Calu3 (cell line): Measurements from ENCODE around the gene PAX6. TPM values are rescaled to one million over a fixed set of nuclear protein-coding genes. Genes with fewer than 3 reads are reported as not detected.

Experiments used
- BruUV-seq: library from RNA; stranded (reverse); fragments of 400-500 nt; replicated peaks from 2 replicates; lab custom pipeline; 2021; lab: Mats Ljungman, UMichigan
- CTCF ChIA-PET: fragments of 300-600 bp; sonication (Branson Sonifier 250); formaldehyde crosslinking; loops from one replicate; lab custom pipeline; 2022; ENCODE audit warnings: antibody characterized with exemption; lab: Charles Lee
- DNase-seq: peaks from one replicate; pipeline ENCODE4 v3.0.0; 2022
- H3K27ac Mint-ChIP-seq: one replicate; pipeline ENCODE4 v1.8.0; 2022; ENCODE audit warnings: mixed read lengths; ENCODE audit not compliant: unreplicated experiment
- H3K27me3 Mint-ChIP-seq: one replicate; pipeline ENCODE4 v1.8.0; 2022; ENCODE audit warnings: mixed read lengths; ENCODE audit not compliant: unreplicated experiment
- H3K36me3 Mint-ChIP-seq: one replicate; pipeline ENCODE4 v1.8.0; 2022; ENCODE audit warnings: mild to moderate bottlenecking, moderate library complexity, mixed read lengths; ENCODE audit not compliant: insufficient read depth, unreplicated experiment
- H3K4me1 Mint-ChIP-seq: one replicate; pipeline ENCODE4 v1.8.0; 2022; ENCODE audit warnings: mild to moderate bottlenecking, low read depth, mixed read lengths; ENCODE audit not compliant: unreplicated experiment
- H3K4me3 Mint-ChIP-seq: one replicate; pipeline ENCODE4 v1.8.0; 2022; ENCODE audit warnings: mild to moderate bottlenecking, low read depth, moderate library complexity, mixed read lengths; ENCODE audit not compliant: unreplicated experiment
- H3K9me3 Mint-ChIP-seq: one replicate; pipeline ENCODE4 v1.8.0; 2022; ENCODE audit warnings: low read depth, mixed read lengths; ENCODE audit not compliant: unreplicated experiment
- intact Hi-C: fragments of 100-400 bp; cut with micrococcal nuclease; formaldehyde crosslinking; loops from one replicate; pipeline ENCODE4 v1.10.0; 2022; ENCODE audit not compliant: unreplicated experiment
- total RNA-seq: library from RNA; stranded (reverse); gene quantifications from 2 replicates; pipeline ENCODE4 v1.2.3, GENCODE V29; 2022
- TF ChIP-seq, protein P1 (sequence below): fragments of 200-600 bp; IDR thresholded peaks from one replicate; pipeline ENCODE4 v1.8.0; 2022; ENCODE audit warnings: antibody characterized with exemption; ENCODE audit not compliant: unreplicated experiment

PAX6 gene
- total RNA-seq, 1 experiment from 2014 or later: 0.87 TPM

DNA sequence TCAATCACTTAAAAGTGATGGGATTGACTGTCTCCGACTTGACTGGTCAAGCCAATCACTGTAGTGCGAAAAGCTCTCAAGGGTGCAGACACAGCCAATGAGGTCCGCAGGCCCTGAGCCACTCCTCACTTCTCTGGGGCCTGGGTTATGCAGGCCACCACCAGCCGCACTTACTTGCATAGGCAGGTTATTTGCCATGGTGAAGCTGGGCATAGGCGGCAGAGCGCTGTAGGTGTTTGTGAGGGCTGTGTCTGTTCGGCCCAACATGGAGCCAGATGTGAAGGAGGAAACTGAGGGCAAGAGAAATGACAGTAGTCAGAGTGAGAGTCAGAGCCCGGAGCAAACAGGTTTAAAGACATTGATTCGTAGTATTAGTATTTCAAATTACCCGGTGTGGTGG lies 17.9 kb downstream of the PAX6 start:
- intact Hi-C loops: no loop called here
- H3K27me3 Mint-ChIP-seq: no peaks in the 10 kb centered on the region
- no peak overlapping the region for H3K27ac Mint-ChIP-seq
- no peaks in the 10 kb centered on the region for H3K4me1 Mint-ChIP-seq
- BruUV-seq: no TSS peak
- no peak for DNase-seq
- H3K4me3 Mint-ChIP-seq: no peak overlapping the region
- H3K9me3 Mint-ChIP-seq: peaks cover 2% of the 10 kb centered on the region
- TF ChIP-seq, protein P1, sequence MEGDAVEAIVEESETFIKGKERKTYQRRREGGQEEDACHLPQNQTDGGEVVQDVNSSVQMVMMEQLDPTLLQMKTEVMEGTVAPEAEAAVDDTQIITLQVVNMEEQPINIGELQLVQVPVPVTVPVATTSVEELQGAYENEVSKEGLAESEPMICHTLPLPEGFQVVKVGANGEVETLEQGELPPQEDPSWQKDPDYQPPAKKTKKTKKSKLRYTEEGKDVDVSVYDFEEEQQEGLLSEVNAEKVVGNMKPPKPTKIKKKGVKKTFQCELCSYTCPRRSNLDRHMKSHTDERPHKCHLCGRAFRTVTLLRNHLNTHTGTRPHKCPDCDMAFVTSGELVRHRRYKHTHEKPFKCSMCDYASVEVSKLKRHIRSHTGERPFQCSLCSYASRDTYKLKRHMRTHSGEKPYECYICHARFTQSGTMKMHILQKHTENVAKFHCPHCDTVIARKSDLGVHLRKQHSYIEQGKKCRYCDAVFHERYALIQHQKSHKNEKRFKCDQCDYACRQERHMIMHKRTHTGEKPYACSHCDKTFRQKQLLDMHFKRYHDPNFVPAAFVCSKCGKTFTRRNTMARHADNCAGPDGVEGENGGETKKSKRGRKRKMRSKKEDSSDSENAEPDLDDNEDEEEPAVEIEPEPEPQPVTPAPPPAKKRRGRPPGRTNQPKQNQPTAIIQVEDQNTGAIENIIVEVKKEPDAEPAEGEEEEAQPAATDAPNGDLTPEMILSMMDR: no peak
- CTCF ChIA-PET: no interaction called here
- no peaks in the 10 kb centered on the region for H3K36me3 Mint-ChIP-seq

DNA sequence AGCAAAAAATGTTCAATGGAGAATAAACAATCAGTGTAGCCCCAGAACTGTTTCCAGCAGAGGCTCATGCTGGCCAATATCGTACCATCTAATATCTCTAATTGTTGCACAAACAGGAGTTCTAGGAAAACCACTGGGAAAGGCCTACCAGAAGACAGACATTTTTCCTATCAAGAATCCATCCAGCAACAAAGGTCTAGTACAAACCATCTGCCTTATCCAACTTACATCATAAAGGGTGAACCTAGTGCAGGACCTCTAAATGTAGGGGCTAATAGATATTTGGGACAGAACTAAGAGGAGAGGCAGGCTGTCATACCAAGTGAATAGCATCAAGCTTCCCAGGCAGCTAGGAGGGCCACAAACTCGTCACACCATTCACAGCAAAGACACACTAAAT lies 18.7 kb downstream of the PAX6 start:
- intact Hi-C loops: no loop called here
- Mint-ChIP-seq H3K36me3 (no peaks in the 10 kb centered on the region), H3K9me3 (no peaks in the 10 kb centered on the region), H3K27ac (no peak overlapping the region), H3K4me1 (no peaks in the 10 kb centered on the region), H3K4me3 (no peak overlapping the region), H3K27me3 (no peaks in the 10 kb centered on the region)
- no TSS peak for BruUV-seq
- CTCF ChIA-PET: no interaction called here
- TF ChIP-seq, protein P1: no peak
- no peak for DNase-seq

DNA sequence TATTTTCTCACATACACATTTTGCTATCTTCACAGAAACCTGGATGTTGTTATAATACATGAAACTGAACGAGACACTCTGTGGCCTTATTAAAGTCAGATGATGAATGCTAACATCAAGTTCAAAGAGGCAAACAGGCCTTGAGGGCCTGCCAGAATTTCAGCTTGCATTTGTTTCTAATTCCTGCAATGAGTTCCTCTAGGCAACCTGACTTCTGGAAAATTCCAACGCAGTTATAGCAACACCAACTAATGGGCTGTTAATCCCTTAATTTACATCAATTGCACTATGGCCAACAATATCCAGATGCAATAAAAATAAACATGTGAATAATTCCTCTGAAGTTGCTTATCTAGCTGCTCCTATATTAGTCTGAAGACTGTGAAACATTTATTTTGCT lies 19.1 kb downstream of the PAX6 start:
- no peaks in the 10 kb centered on the region for H3K4me1 Mint-ChIP-seq
- H3K36me3 Mint-ChIP-seq: no peaks in the 10 kb centered on the region
- CTCF ChIA-PET: no interaction called here
- H3K9me3 Mint-ChIP-seq: no peaks in the 10 kb centered on the region
- no peak for DNase-seq
- no peaks in the 10 kb centered on the region for H3K27me3 Mint-ChIP-seq
- intact Hi-C loops: no loop called here
- no peak overlapping the region for H3K4me3 Mint-ChIP-seq
- no peak overlapping the region for H3K27ac Mint-ChIP-seq
- BruUV-seq: no TSS peak
- TF ChIP-seq, protein P1: no peak

DNA sequence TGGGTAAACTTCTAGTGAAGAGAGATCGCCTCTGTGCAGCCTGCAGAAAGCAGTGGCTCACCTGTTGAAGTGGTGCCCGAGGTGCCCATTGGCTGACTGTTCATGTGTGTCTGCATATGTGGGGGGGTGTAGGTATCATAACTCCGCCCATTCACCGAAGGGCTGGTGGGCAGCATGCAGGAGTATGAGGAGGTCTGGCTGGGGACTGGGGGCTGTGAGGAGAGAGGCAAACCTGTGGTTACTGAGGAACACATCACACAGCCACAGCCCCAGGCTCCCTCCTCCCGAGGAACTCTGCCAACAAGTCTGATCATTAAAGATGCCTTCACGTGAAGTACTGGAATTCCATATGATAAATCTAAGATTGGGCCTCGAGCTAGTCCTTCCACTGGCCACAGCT lies 20.5 kb downstream of the PAX6 start:
- H3K27ac Mint-ChIP-seq: no peak overlapping the region
- no peaks in the 10 kb centered on the region for H3K27me3 Mint-ChIP-seq
- no peak for DNase-seq
- no peaks in the 10 kb centered on the region for H3K36me3 Mint-ChIP-seq
- no peaks in the 10 kb centered on the region for H3K9me3 Mint-ChIP-seq
- CTCF ChIA-PET: interaction anchor here (0.6 to 0.7 kb wide), 2 partner anchors 14 to 22 kb away, joined by 3 to 5 read pairs; no protein-coding TSS in a partner anchor
- no peaks in the 10 kb centered on the region for H3K4me1 Mint-ChIP-seq
- no TSS peak for BruUV-seq
- H3K4me3 Mint-ChIP-seq: no peak overlapping the region
- intact Hi-C loops: no loop called here
- TF ChIP-seq, protein P1: no peak
